GM15510 (cell line): ENCODE results near the gene P2RY13.

Source experiments
- POLR2A ChIP-seq: IDR thresholded peaks from 3 replicates; pipeline ENCODE4 v1.6.1; 2011; ENCODE audit warnings: borderline replicate concordance; ENCODE audit not compliant: insufficient read length; ENCODE audit errors: extremely low read depth

The P2RY13 gene

GRCh38 chr3:151285940-151286339 lies 43.4 kb downstream of the P2RY13 start:
- no peak for TF ChIP-seq POLR2A

- no peak for TF ChIP-seq POLR2A
These were observed 45.4 kb downstream of the P2RY13 start for GRCh38 chr3:151283907-151284461.

DNA sequence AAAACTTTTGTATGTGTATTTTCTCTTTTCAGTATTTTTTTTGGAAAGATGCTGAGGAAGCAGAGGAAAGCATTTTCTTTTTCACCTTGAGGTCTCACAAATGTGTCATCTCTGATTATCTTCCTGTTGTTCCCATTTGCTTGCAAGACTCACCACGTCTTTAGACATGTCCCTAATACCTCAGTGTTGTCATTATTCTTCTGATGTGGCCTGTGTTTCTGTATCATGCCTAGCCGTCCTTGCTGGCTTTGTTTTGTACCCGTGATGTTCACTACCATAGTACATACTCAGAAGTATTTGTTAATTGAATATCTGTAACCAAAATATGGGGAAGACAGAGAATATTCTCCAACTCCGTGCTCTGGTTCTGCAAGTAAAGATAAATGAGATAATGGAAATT lies 46.0 kb downstream of the P2RY13 start:
- TF ChIP-seq POLR2A, result no peak

- TF ChIP-seq POLR2A, result no peak
These were observed 46.4 kb downstream of the P2RY13 start for GRCh38 chr3:151282921-151283320.

DNA sequence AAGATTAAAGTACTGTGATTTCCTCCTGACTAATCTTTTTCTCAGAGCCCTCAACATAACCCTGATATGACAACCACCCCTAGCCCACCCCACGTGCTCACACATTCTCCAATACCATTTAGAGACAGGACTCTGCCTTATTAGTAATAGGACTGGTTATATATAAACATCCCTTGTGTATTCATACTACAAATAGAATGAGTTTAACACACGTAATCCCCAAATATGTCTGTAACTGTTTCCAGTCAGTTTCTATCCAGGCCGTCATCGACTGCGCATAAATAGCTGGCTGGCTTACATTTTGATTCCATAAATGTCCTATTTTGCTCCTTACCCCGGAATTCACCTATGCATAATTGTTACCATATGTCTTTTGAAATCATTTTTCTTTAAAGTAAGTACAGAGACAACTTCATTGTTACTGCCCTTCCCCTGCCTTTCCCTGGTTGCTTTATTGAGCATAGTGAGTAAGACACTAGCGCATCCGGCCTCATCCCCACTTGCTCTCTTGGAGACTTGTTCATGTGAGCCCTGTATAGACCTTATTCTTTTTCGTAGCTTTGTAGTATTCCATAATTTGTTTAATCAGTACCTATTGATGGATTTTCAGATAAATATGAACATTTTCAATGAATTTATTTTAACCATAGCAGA lies 47.6 kb downstream of the P2RY13 start:
- no peak for TF ChIP-seq POLR2A

DNA sequence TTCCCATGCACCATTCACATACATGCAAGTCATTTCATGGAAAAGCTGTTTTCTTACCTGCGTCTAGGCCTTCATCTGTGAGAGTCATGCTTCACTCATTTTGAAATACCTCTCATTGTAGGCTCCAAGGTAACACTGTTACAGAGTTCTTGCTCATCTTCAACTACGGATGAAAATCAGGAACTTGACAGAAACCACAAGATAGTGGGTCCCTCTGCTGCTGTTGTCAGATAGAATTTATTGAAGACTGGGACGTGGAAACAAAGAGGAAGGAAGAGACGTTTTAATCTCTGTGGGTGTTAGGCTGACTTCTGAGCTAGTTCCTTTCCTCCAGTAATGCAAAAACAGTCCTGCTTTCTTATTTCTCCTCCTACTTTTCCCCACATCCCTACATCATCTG lies 51.1 kb downstream of the P2RY13 start, which contains the start of gene P2RY14:
P2RY14 (minus strand) TSS at position 313 of the 400 bp plus-strand sequence. CDS start 64,226 bp downstream, outside the sequence.
- no peak for TF ChIP-seq POLR2A

- no peak for TF ChIP-seq POLR2A
These were observed 52.7 kb downstream of the P2RY13 start for GRCh38 chr3:151276687-151277042.
